ENCODE results near the gene SVEP1. TPM values are rescaled to one million over a fixed set of nuclear protein-coding genes. Genes with fewer than 3 reads are reported as not detected.
"Not testable (repeated sequence)": the region's sequence is repeated elsewhere in the genome, so short reads cannot be mapped to it uniquely, and the experiment has no call there.

Gene SVEP1
- total RNA-seq: not detected

- Mint-ChIP-seq H3K27ac (no peak within 1 kb of the TSS), H3K4me3 (peak within 1 kb of the TSS; percentile 44 to 73), H3K27me3 (ENCODE audit: low read depth) (peaks cover 45% of the 10 kb centered on the region), H3K4me1 (ENCODE audit: low read depth) (peaks cover 6% of the 10 kb centered on the region), H3K36me3 (ENCODE audit: insufficient read depth in 2 of 2) (peaks cover 2 to 3% of the 10 kb centered on the region in 2 donors), H3K9me3 (no peaks in the 10 kb centered on the region)
- ATAC-seq (replicated peaks in 1 of 2) (no peak), DNase-seq (peak in 1 of 2 donors; percentile 0)
These were observed at the start of gene SVEP1 for GRCh38 chr9:110579034-110579861. TSS of gene SVEP1 (minus strand) at chr9:110579741. CDS start at chr9:110579543, 198 bp downstream.

GRCh38 chr9:110626101-110626829 is 46.7 kb upstream of the SVEP1 start:
- DNase-seq (peak; percentile 51 to 54), ATAC-seq (replicated peaks in 1 of 2) (peak; percentile 99)
- Mint-ChIP-seq H3K9me3 (no peaks in the 10 kb centered on the region), H3K4me3 (peak overlapping the region in 1 of 2 donors; percentile 74), H3K36me3 (ENCODE audit: insufficient read depth in 2 of 2) (no peaks in the 10 kb centered on the region), H3K27ac (peak overlapping the region; percentile 90), H3K4me1 (ENCODE audit: low read depth) (peaks cover 15% of the 10 kb centered on the region), H3K27me3 (ENCODE audit: low read depth) (no peaks in the 10 kb centered on the region)

GRCh38 chr9:110623462-110624025 is 44.0 kb upstream of the SVEP1 start:
- H3K27me3 Mint-ChIP-seq (ENCODE audit: low read depth): no peaks in the 10 kb centered on the region
- no peaks in the 10 kb centered on the region for H3K36me3 Mint-ChIP-seq (ENCODE audit: insufficient read depth in 2 of 2)
- no peak overlapping the region for H3K27ac Mint-ChIP-seq
- DNase-seq (peak; percentile 17 to 32), ATAC-seq (replicated peaks in 1 of 2) (no peak)
- no peaks in the 10 kb centered on the region for H3K9me3 Mint-ChIP-seq
- H3K4me1 Mint-ChIP-seq (ENCODE audit: low read depth): peaks cover 15% of the 10 kb centered on the region
- no peak overlapping the region for H3K4me3 Mint-ChIP-seq

DNA sequence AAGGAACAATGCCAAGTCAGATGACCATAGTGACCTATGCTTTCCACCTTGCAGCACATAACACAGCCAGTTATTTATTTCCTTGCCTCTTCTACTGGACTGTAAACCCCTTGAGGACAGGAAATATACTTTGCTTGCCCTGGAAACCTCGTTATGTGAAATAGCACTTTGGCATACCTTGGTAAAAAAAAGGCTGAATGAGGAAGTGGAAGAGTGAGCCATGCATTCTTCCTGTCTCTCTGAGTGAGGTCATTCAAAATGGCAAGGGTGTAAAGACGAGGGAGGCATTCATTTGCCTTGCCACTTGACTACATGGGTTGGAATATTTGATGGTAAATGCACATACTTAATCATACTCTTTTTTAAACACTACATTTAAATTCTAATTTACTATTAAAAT is 42.8 kb upstream of the SVEP1 start:
- H3K27me3 Mint-ChIP-seq (ENCODE audit: low read depth): no peaks in the 10 kb centered on the region
- H3K9me3 Mint-ChIP-seq: no peaks in the 10 kb centered on the region
- peaks cover 15% of the 10 kb centered on the region for H3K4me1 Mint-ChIP-seq (ENCODE audit: low read depth)
- H3K36me3 Mint-ChIP-seq (ENCODE audit: insufficient read depth in 2 of 2): no peaks in the 10 kb centered on the region
- DNase-seq (no peak), ATAC-seq (replicated peaks in 1 of 2) (no peak)
- no peak overlapping the region for H3K4me3 Mint-ChIP-seq
- no peak overlapping the region for H3K27ac Mint-ChIP-seq

DNA sequence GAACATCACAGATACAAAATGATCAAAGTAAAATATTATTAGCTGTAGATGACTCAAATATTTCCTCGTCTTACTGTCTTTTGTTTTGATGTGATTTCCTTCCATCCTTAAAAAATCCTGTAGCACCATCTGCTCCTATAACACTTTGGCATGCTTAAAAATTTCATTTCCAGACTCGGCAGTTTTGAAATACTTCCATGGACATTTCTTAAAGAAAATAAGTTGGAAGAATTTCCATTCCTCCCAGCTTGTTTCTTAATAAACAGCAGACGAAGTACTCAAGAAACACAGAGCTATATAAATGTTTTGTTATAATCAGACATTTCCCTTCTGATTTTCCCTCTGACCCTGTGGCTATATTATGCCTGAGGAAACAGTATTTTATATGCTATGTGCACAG is 41.2 kb upstream of the SVEP1 start:
- Mint-ChIP-seq H3K27ac (no peak overlapping the region), H3K36me3 (ENCODE audit: insufficient read depth in 2 of 2) (no peaks in the 10 kb centered on the region), H3K9me3 (no peaks in the 10 kb centered on the region), H3K4me3 (no peak overlapping the region), H3K4me1 (ENCODE audit: low read depth) (no peaks in the 10 kb centered on the region), H3K27me3 (ENCODE audit: low read depth) (no peaks in the 10 kb centered on the region)
- DNase-seq: no peak
- no peak for ATAC-seq (replicated peaks in 1 of 2)

DNA sequence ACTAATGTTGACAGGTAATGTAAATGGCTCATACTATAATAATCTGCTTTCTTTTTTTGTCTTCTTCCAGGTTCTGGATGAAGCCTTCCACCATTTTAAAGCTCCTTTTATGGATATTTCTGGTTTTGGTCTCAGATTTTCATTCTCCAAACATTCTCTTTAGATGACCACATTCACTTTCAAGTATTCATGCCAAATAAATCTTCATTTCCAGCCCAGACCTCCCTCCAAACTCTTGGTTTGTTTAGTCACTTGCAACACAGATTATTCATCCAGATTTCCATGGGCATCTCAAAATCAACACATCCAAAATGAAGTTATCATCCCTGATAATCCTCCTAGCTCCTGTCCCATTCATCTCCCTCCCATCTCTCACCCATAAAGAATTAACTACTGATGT is 40.3 kb upstream of the SVEP1 start:
- H3K27me3 Mint-ChIP-seq (ENCODE audit: low read depth): no peaks in the 10 kb centered on the region
- H3K36me3 Mint-ChIP-seq (ENCODE audit: insufficient read depth in 2 of 2): no peaks in the 10 kb centered on the region
- H3K9me3 Mint-ChIP-seq: no peaks in the 10 kb centered on the region
- no peak for ATAC-seq (replicated peaks in 1 of 2)
- no peak for DNase-seq
- no peak overlapping the region for H3K4me3 Mint-ChIP-seq
- no peaks in the 10 kb centered on the region for H3K4me1 Mint-ChIP-seq (ENCODE audit: low read depth)
- H3K27ac Mint-ChIP-seq: no peak overlapping the region

GRCh38 chr9:110615498-110615897 is 36.0 kb upstream of the SVEP1 start:
- Mint-ChIP-seq H3K27me3 (ENCODE audit: low read depth) (no peaks in the 10 kb centered on the region), H3K27ac (no peak overlapping the region), H3K9me3 (no peaks in the 10 kb centered on the region), H3K4me1 (ENCODE audit: low read depth) (no peaks in the 10 kb centered on the region), H3K4me3 (no peak overlapping the region), H3K36me3 (ENCODE audit: insufficient read depth in 2 of 2) (no peaks in the 10 kb centered on the region)
- DNase-seq (no peak), ATAC-seq (replicated peaks in 1 of 2) (no peak)

DNA sequence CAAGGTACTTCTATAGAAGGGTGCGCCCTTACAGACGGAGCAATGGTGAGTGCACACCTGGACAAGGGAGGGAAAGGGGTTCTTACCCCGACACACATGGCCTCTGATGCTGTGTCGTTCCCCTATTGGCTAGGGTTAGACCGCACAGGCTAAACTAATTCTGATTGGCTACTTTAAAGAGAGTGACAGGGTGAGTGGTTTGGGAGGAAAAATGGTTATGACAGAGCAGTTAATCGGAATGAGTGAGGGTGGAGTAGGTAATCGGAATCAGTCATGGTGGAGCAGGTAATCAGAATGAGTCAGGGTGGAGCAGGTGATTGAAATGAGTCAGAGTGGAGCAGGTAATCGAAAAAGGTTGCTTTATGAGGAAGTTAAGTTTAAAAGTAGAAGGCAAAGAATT is 35.0 kb upstream of the SVEP1 start:
- H3K4me1 Mint-ChIP-seq (ENCODE audit: low read depth); H3K4me3 Mint-ChIP-seq; DNase-seq; ATAC-seq (replicated peaks in 1 of 2); H3K27ac Mint-ChIP-seq; H3K36me3 Mint-ChIP-seq (ENCODE audit: insufficient read depth in 2 of 2); H3K9me3 Mint-ChIP-seq; H3K27me3 Mint-ChIP-seq (ENCODE audit: low read depth): not testable (repeated sequence)

- ATAC-seq (replicated peaks in 1 of 2) (no peak), DNase-seq (no peak)
- Mint-ChIP-seq H3K36me3 (ENCODE audit: insufficient read depth in 2 of 2) (no peaks in the 10 kb centered on the region), H3K4me3 (no peak overlapping the region), H3K27ac (no peak overlapping the region), H3K9me3 (no peaks in the 10 kb centered on the region), H3K27me3 (ENCODE audit: low read depth) (no peaks in the 10 kb centered on the region), H3K4me1 (ENCODE audit: low read depth) (no peaks in the 10 kb centered on the region)
These were observed 26.7 kb upstream of the SVEP1 start for GRCh38 chr9:110606179-110606790.

GRCh38 chr9:110605565-110605964 is 26.0 kb upstream of the SVEP1 start:
- ATAC-seq (replicated peaks in 1 of 2) (no peak), DNase-seq (no peak)
- H3K36me3 Mint-ChIP-seq (ENCODE audit: insufficient read depth in 2 of 2): no peaks in the 10 kb centered on the region
- no peak overlapping the region for H3K4me3 Mint-ChIP-seq
- no peaks in the 10 kb centered on the region for H3K27me3 Mint-ChIP-seq (ENCODE audit: low read depth)
- no peak overlapping the region for H3K27ac Mint-ChIP-seq
- no peaks in the 10 kb centered on the region for H3K9me3 Mint-ChIP-seq
- H3K4me1 Mint-ChIP-seq (ENCODE audit: low read depth): no peaks in the 10 kb centered on the region

GRCh38 chr9:110604171-110604601 is 24.6 kb upstream of the SVEP1 start:
- Mint-ChIP-seq H3K4me1 (ENCODE audit: low read depth) (no peaks in the 10 kb centered on the region), H3K36me3 (ENCODE audit: insufficient read depth in 2 of 2) (no peaks in the 10 kb centered on the region), H3K9me3 (no peaks in the 10 kb centered on the region), H3K27me3 (ENCODE audit: low read depth) (no peaks in the 10 kb centered on the region), H3K4me3 (no peak overlapping the region), H3K27ac (no peak overlapping the region)
- DNase-seq (no peak), ATAC-seq (replicated peaks in 1 of 2) (no peak)

- ATAC-seq (replicated peaks in 1 of 2) (no peak), DNase-seq (no peak)
- Mint-ChIP-seq H3K27ac (no peak overlapping the region), H3K4me1 (ENCODE audit: low read depth) (no peaks in the 10 kb centered on the region), H3K36me3 (ENCODE audit: insufficient read depth in 2 of 2) (no peaks in the 10 kb centered on the region), H3K27me3 (ENCODE audit: low read depth) (no peaks in the 10 kb centered on the region), H3K4me3 (no peak overlapping the region), H3K9me3 (peaks cover 0 to 3% of the 10 kb centered on the region in 2 donors)
These were observed 22.7 kb upstream of the SVEP1 start for GRCh38 chr9:110602281-110602680.

DNA sequence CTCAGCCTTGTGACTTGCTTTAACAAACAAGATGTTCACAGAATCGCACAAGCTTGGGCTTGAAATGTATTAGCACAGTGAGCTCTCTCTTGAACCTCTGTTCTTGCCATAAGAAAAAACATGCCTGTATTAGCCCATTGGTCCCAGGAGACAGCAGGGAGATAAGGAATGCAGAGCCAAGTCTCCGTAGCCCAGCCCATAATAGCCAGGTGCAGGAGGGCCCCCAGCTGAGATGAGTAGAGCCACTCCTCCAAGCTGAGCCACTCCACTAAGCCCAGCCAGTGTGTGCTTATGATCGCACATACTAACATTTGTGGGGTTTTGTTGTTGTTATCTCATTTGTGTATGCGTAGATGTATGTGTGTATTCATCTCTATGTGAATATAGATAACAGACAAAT is 21.6 kb upstream of the SVEP1 start:
- Mint-ChIP-seq H3K27me3 (ENCODE audit: low read depth) (no peaks in the 10 kb centered on the region), H3K4me1 (ENCODE audit: low read depth) (no peaks in the 10 kb centered on the region), H3K27ac (no peak overlapping the region), H3K4me3 (no peak overlapping the region), H3K9me3 (peaks cover 0 to 3% of the 10 kb centered on the region in 2 donors), H3K36me3 (ENCODE audit: insufficient read depth in 2 of 2) (no peaks in the 10 kb centered on the region)
- DNase-seq: no peak
- ATAC-seq (replicated peaks in 1 of 2): no peak

Data from activated T-cell treated with anti-CD3 and anti-CD28 coated beads, Interleukin-2, amount 50 U/mL, for 72 hours (primary cell).